Right cardiac atrium (tissue), 5 donors: Measurements from ENCODE around the gene ARMC5. TPM values are rescaled to one million over a fixed set of nuclear protein-coding genes. Genes with fewer than 3 reads are reported as not detected.
"Not testable (repeated sequence)": the region's sequence is repeated elsewhere in the genome, so short reads cannot be mapped to it uniquely, and the experiment has no call there.

ENCODE experiments used
- ATAC-seq, 2 donors: fragments of 200-7000 bp; cut with Tn5 transposase; one replicate each; pipeline versions ENCODE4 v1.8.0 to v1.9.1; 2020; ENCODE audit warnings: moderate library complexity in 2 of 2, mild to moderate bottlenecking in 1 of 2
- DNase-seq, 3 donors: peaks; one replicate each; pipeline ENCODE4 v3.0.0-alpha.2; 2020
- H3K27ac ChIP-seq: one replicate; pipeline ENCODE4 v1.5.1; 2013; ENCODE audit warnings: mild to moderate bottlenecking, low read length, control low read depth, moderate library complexity
- H3K27me3 ChIP-seq: one replicate; pipeline ENCODE4 v1.6.1; 2013; ENCODE audit not compliant: control insufficient read depth, insufficient read depth
- H3K4me1 ChIP-seq: one replicate; pipeline ENCODE4 v1.6.1; 2013; ENCODE audit warnings: low read length; ENCODE audit not compliant: control insufficient read depth, insufficient read depth
- H3K4me3 ChIP-seq: one replicate; pipeline ENCODE4 v1.5.1; 2013; ENCODE audit warnings: low read length, control low read depth
- H3K9me3 ChIP-seq: one replicate; pipeline ENCODE4 v1.6.1; 2013; ENCODE audit warnings: low read length; ENCODE audit not compliant: control insufficient read depth
- WGBS: extraction: QIAGEN DNeasy Blood & Tissue Kit; methylation state at CpG from one replicate; pipeline ENCODE4 v1.1.7; 2013; 5-methylcytosine and 5-hydroxymethylcytosine counted together
- intact Hi-C, 4 donors: fragments of 100-400 bp; cut with DNase I; formaldehyde crosslinking; loops; one replicate each; pipeline versions ENCODE4 v1.11.0 to v1.14.0; 2022 to 2023
- polyA plus RNA-seq: library from polyadenylated mRNA; stranded (reverse); fragments of 200-250 nt; gene quantifications from one replicate; pipeline ENCODE4 v1.2.3, GENCODE V29; 2013
- total RNA-seq, 4 donors: library from RNA; stranded (reverse); fragmentation: NEBNext Ultra II Directional; extraction: Animal tissue kit (Norgen Biotek cat#: 25700); gene quantifications; one replicate each; pipeline ENCODE4 v1.2.1, GENCODE V29; 2021
- donor health status: healthy with polysubstance abuse.
- donor health status: DM: no; HTN: yes; CAD: no.
- donor health status: DM: no; HTN: no; CAD: no.
- donor health status: DM: no; HTN: yes; CAD: no; lungs with severe emphysema.
- donor health status: DM: yes; HTN: yes; CAD: no.

The ARMC5 gene
- total and polyA plus RNA-seq, 5 donors = 6.8 to 9.0 (median 7.9) TPM

DNA sequence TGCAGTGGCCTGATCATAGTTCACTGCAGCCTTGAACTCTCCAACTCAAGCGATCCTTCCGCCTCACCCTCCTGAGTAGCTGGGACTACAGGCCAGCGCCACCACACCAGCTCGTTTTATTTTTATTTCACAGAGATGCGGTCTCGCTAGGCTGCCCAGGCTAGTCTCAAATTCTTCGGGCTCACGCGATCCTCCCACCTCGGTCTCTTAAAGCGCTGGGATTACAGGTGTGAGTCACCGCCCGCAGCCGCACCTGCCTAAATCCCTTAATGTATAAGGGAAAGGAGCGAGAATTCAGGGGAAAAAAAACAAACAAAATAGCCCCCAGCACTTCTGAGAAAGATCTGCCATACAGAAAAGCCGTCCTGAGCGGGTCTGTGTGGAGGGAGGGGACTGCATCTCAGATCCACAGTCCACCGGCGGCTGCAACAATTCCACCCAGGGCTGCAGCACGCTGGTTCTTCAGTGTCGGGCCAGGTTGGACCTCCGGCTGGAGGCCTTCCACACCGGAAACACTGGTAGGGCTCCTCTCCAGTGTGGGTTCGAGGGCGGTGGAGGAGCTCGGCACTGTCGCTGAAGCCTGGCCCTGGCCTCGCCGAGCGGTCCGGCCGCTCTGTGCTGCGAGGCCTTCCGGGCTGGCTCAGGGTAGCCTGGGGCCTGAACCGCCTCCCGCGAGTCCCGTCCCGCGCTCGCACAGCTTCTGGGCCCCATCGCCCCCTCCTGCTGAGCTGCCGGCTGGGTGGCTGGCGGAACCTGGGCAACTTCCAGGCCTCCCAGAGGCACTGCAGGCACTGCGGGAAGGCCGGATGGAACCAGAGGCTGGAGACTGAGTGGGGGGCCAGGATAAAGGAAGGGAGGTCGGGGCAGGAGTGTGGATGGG, 23.7 kb upstream of the ARMC5 start:
- intact Hi-C loops = no loop called here
- ATAC-seq (peak in 1 of 2 donors; percentile 23), DNase-seq (peak in 1 of 3 donors; percentile 45)
- no peaks in the 10 kb centered on the region for H3K4me1 ChIP-seq
- H3K27ac ChIP-seq = no peak overlapping the region
- WGBS = 94% methylated on average over 47 of the region's 47 CpGs
- H3K9me3 ChIP-seq = no peaks in the 10 kb centered on the region
- H3K4me3 ChIP-seq = no peak overlapping the region
- no peaks in the 10 kb centered on the region for H3K27me3 ChIP-seq

DNA sequence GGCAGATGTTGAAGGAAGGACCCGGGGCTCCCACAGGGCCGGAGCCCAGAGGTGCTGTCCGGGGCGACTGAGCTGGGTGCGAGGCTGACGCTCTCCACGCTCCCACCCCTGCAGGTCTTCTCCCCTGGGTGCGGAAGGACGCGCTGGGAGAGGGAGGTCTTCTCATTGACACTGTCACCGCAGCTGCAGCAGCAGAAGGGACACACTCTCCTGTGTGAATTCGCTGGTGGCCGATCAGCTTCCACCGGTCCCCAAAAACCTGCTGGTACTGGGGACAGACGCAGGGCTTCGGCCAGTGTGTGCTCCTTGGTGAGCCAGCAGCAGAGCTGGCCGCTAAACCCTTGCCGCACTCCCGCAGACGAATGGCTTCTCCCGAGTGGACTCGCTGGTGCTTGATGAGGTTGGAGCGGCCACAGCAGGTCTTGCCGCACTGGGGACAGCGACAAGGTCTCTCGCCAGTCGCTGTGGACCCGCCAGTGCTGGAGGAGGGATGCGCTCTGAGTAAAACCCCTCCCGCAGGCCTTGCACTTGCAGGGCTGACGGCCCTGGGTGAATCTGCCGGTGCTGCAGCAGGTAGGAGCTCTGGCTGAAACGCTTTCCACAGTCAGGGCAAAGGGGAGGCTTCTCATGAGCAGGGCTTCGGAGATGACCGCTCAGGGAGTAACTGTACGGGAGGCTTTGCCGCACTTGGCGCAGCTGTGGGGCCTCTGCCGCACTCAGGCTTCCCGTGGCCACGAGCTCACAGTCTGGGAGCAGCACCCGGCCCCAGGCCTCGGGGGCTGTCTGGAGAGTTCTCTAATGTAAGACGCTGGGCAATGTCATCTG, 22.9 kb upstream of the ARMC5 start:
- Histone ChIP-seq H3K9me3 (no peaks in the 10 kb centered on the region), H3K4me3 (no peak overlapping the region), H3K27ac (no peak overlapping the region), H3K27me3 (no peaks in the 10 kb centered on the region), H3K4me1 (no peaks in the 10 kb centered on the region)
- ATAC-seq (peak in 1 of 2 donors; percentile 20), DNase-seq (no peak)
- 92% methylated on average over 44 of the region's 44 CpGs for WGBS
- intact Hi-C loops = no loop called here

DNA sequence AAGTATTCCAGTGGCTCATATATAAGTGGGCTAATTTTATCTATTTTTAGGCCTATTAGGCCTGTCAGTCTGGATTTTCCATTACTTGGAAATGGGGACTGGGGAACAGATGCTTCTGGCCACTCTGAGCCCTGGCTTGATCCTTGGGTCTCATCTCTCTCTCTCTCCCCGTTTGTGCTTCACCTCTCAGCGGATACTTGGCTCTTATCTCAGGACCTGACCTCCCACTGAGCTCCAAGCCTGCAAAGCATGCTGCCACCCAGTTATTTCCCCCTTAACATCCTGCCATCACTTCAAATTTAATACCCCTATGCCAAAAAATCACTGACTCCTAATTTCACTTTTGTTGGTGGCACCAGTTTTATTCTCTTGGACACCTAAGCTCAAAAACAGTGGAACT, 20.9 kb upstream of the ARMC5 start:
- no peaks in the 10 kb centered on the region for H3K4me1 ChIP-seq
- no peaks in the 10 kb centered on the region for H3K9me3 ChIP-seq
- H3K4me3 ChIP-seq = no peak overlapping the region
- H3K27ac ChIP-seq = no peak overlapping the region
- 52% methylated on average over 2 of the region's 2 CpGs for WGBS
- DNase-seq (no peak), ATAC-seq (no peak)
- intact Hi-C loops = no loop called here
- H3K27me3 ChIP-seq = no peaks in the 10 kb centered on the region

DNA sequence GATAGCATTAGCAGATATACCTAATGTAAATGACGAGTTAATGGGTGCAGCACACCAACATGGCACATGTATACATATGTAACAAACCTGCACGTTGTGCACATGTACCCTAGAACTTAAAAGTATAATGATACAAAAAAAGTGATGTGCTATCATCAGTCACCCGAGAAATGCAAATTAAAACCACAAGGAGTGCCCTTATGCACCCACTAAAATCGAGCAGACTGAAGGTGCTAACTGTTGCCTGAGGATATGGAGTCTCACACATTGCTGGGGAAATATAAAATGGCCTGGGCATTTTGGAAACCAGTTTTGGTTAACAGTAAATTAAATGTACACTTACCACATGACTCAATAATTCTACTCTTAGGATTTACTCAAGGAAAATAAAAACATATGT, 20.3 kb upstream of the ARMC5 start:
- WGBS = 49% methylated on average over 3 of the region's 4 CpGs
- ATAC-seq, H3K27ac ChIP-seq, intact Hi-C loops, H3K4me3 ChIP-seq, DNase-seq, H3K27me3 ChIP-seq, H3K4me1 ChIP-seq, H3K9me3 ChIP-seq: not testable (repeated sequence)

DNA sequence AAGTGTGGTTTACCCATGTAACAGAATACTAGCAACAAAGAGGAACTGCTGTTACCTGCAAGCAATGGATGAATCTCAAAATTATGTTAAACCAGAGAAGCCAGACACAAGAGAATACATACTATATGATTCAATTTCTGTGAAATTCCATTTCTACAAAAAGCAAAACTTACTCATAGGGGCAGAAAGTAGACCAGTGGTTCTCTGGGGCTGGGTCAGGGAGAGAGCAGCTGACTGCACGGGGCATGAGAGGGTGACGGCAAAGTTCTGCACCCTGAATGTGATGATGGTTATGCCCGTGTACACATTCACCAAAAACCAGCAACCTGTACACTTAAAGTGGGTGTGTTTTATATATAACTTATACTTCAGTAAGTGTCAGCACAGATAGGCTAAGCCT, 19.8 kb upstream of the ARMC5 start:
- Histone ChIP-seq H3K27me3 (no peaks in the 10 kb centered on the region), H3K27ac (no peak overlapping the region), H3K9me3 (no peaks in the 10 kb centered on the region), H3K4me1 (no peaks in the 10 kb centered on the region), H3K4me3 (no peak overlapping the region)
- DNase-seq (no peak), ATAC-seq (no peak)
- intact Hi-C loops = no loop called here
- WGBS = 75% methylated on average over 3 of the region's 3 CpGs

DNA sequence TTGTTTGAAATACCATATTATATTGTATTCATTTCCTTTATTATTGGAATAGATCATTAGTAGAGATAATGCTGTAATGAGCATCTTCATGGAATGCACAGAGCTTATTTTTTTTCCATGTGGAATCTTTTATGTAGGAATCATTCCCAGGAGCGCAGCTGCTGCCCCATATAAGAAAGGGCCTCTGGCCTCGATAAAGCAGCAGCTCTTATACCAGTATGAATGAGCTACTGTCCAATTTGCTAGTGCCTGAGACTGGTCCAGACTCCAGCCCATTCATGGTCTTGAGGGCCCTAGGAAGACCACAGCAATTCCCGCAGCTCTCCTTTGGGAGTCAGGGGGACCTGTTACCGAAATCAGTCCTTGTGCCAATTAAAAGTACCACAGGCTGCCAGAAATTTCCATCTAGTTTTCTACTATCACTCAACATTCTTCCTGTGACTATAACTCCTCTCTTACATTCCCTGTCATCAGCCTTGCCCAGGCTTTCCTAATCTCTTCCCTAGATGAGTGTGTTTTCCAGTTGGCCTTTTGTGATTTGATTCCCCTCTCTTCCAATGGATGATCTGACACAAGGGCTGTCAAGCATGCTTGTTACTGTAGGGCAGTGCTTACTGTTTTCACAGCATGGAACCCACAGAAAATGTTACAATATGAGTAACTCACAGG, 18.7 kb upstream of the ARMC5 start:
- DNase-seq (no peak), ATAC-seq (no peak)
- Histone ChIP-seq H3K4me3 (no peak overlapping the region), H3K27ac (peak overlapping the region; percentile 20), H3K4me1 (no peaks in the 10 kb centered on the region), H3K9me3 (no peaks in the 10 kb centered on the region), H3K27me3 (no peaks in the 10 kb centered on the region)
- WGBS = 45% methylated on average over 4 of the region's 4 CpGs
- intact Hi-C loops = loop anchor here in 2 of 4 donors (5.0 kb wide), 2 partner anchors 453 to 458 kb away; partner anchors contain the start of gene HSD3B7 (in 1 of the 2)

DNA sequence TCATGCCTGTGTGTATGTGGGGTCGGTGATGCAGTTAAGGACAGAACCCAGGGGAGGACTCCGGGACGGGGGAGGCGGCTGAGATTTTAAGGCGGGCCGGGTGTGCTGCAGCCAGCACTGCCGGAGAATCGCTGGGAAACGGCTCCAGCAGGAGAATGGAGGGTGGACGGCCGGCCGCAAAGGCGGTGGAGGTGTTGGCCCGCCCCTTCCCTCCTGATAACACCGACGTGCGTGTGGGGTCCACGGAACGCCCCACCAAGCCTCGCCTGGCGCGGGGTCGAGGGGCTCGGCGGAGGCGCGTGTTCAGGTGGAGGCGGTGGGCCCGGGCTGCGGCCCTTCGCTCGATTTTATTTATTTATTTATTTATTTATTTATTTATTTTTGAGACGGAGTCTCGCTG, 17.3 kb upstream of the ARMC5 start:
- Histone ChIP-seq H3K9me3 (no peaks in the 10 kb centered on the region), H3K4me1 (no peaks in the 10 kb centered on the region), H3K4me3 (peak overlapping the region; percentile 50), H3K27me3 (no peaks in the 10 kb centered on the region), H3K27ac (no peak overlapping the region)
- intact Hi-C loops = loop anchor here in 2 of 4 donors (5.0 kb wide), 2 partner anchors 455 to 460 kb away; partner anchors contain the start of gene HSD3B7 (in 1 of the 2)
- WGBS = 58% methylated on average over 34 of the region's 34 CpGs
- ATAC-seq = peak; percentile 2 to 6
- DNase-seq = peak in 2 of 3 donors; percentile 57 to 66

DNA sequence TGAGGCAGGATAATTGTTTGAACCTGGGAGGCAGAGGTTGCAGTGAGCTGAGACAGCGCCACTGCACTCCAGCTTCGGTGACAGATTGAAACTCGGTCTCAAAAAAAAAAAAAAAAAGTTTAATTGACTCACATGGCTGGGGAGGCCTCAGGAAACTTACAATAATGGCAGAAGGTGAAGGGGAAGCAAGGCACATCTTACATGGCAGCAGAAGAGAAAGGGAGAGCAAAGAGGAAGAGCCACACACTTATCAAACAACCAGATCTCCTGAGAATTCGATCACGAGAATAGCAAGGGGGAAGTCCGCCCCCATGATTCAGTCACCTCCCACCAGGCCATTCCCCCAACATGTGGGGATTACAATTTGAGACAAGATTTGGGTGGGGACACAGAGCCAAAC, 13.4 kb upstream of the ARMC5 start:
- H3K27me3 ChIP-seq, DNase-seq, H3K27ac ChIP-seq, H3K9me3 ChIP-seq, H3K4me3 ChIP-seq, H3K4me1 ChIP-seq, intact Hi-C loops, ATAC-seq: not testable (repeated sequence)
- 69% methylated on average over 6 of the region's 6 CpGs for WGBS

DNA sequence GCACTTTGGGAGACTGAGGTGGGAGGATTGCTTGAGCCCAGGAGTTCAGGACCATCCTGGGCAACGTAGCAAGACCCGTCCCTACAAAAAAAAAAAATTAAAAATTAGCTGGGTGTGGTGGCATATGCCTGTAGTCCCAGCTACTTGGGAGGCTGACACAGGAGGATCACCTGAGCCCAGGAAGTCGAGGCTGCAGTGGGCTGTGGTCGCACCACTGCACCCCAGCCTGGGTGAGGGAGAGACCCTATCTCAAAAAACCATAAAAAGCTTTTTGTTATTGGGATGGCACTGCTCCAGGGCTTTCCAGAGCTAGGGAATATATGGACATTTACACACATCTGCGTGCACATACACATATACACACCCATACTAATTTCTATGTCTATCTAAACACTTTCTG, 8.1 kb upstream of the ARMC5 start:
- H3K9me3 ChIP-seq = no peaks in the 10 kb centered on the region
- intact Hi-C loops = loop anchor here in 1 of 4 donors (10.0 kb wide), 1 partner anchor 466 kb away; the partner anchor contains the start of gene HSD3B7
- DNase-seq (no peak), ATAC-seq (no peak)
- peaks cover 13% of the 10 kb centered on the region for H3K4me1 ChIP-seq
- no peak overlapping the region for H3K27ac ChIP-seq
- no peak overlapping the region for H3K4me3 ChIP-seq
- WGBS = 86% methylated on average over 5 of the region's 5 CpGs
- H3K27me3 ChIP-seq = no peaks in the 10 kb centered on the region

DNA sequence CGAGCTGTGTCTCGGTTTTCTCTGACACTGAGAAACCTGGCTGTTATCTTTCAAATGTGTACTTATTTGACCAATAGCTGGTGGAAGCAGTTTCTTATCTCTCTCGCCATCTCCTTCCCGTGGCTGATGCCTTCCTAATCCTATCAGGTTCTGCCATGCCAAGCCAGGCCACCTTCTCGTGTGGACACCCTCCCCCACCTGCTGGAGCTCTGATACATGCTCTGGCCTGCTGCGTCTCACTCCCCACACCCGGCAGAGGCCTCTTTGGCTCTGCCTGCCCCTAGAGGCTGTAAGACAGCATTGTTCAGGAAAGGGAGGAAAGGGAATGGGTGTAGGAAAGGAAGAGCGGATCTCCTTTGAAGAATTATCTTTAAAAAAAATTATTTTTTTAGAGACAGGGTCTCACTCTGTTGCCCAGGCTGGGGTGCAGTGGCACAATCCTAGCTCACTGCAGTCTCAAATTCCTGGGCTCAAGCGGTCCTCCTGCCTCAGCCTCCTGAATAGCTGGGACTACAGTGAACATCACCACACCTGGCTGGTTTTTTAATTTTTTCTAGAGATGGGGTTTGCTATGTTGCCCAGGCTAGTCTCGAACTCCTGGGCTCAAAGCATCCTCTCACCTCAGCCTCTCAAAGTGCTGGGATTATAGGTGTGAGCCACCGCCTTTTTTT, 7.5 kb upstream of the ARMC5 start:
- peaks cover 13% of the 10 kb centered on the region for H3K4me1 ChIP-seq
- no peak overlapping the region for H3K4me3 ChIP-seq
- WGBS = 45% methylated on average over 11 of the region's 11 CpGs
- no peaks in the 10 kb centered on the region for H3K27me3 ChIP-seq
- no peak overlapping the region for H3K27ac ChIP-seq
- intact Hi-C loops = loop anchor here in 1 of 4 donors (10.0 kb wide), 1 partner anchor 467 kb away; the partner anchor contains the start of gene HSD3B7
- ATAC-seq = peak; percentile 69 to 74
- H3K9me3 ChIP-seq = no peaks in the 10 kb centered on the region
- peak; percentile 65 to 84 (median 72) for DNase-seq
